HT-29 (cell line): Measurements from ENCODE around the gene ODAM. TPM values are rescaled to one million over a fixed set of nuclear protein-coding genes. Genes with fewer than 3 reads are reported as not detected.
"Not testable (repeated sequence)": the region's sequence is repeated elsewhere in the genome, so short reads cannot be mapped to it uniquely, and the experiment has no call there.

Experiments used
- DNase-seq: peaks from one replicate; pipeline ENCODE4 v3.0.0-alpha.2; 2015; ENCODE audit warnings: low spot score
- total RNA-seq: library from RNA; depleted of rRNA; stranded (reverse); fragments of >200 nt; shearing (Covaris generic); gene quantifications from 2 replicates; pipeline ENCODE4 v1.2.3, GENCODE V29; 2014; rRNA removed

Gene ODAM
- total RNA-seq = not detected in 2 replicates

DNA sequence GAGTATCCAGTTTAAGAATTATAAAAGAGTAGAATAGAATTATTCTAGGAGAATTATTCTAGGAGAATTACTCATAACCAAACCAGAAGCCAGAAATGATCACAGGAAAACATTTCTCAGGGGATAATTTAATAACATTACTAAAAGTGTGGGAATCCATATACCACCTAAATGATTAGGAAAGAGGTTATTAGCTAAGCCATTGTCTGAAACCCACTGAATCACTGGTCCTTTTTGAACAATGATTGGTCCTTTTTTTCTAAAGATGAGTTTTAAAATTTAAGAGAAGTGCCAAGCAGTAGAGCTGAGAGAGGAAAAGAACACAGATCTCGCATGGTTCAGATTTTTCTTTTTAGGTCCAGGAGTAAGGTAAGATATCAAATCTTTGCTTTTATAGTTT is at the start of gene ODAM:
Gene ODAM (plus strand): TSS at position 301 of the 400 bp plus-strand sequence. CDS start 819 bp downstream, outside the sequence.
- DNase-seq = no peak

- no peak for DNase-seq
Observed at GRCh38 chr4:70151271-70151670, 44.3 kb upstream of the ODAM start.

DNA sequence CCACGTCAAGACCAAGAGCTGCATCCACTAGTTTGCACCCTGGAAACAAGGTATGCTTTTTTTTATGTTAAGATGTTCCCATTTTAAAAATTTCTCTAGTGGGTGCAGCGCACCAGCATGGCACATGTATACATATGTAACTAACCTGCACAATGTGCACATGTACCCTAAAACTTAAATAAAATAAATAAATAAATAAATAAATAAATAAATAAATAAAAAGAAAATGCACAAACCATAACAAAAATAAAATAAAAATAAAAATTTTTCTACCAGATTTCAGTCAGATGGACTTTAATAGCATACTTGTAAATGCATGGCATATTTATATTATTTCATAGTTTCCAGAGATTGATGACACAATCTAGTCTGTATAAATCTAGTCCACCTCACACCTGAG is 43.4 kb upstream of the ODAM start:
- no peak for DNase-seq

GRCh38 chr4:70153937-70154336 is 41.6 kb upstream of the ODAM start, which contains the start of gene PRR27:
PRR27 (plus strand) TSS chr4:70154237; CDS start chr4:70154376, 139 bp downstream.
- no peak for DNase-seq

GRCh38 chr4:70158576-70158975 is 36.9 kb upstream of the ODAM start:
- DNase-seq = no peak

- DNase-seq = no peak
Observed at GRCh38 chr4:70177090-70177489, 18.4 kb upstream of the ODAM start.

- no peak for DNase-seq
Observed at GRCh38 chr4:70178075-70178660, 17.4 kb upstream of the ODAM start.

DNA sequence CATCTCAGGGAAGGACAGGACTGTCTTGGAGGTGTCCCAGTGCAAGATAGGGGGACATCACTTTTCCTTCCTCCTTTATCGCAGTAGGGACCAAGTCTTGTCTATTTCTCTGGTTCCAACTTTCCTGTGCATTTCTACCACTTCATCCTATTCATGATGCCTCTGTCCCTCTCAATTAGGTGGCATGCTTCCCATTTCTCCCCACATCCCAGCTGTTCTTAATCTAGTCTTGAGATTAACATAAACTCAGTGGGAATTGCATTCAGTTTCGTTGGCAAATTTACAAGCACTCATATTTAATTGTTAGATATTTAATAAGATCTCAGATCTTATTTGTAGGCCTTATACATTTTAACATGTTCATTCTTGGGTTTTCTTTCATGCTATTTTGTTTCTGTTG is 15.7 kb upstream of the ODAM start:
- DNase-seq = no peak

DNA sequence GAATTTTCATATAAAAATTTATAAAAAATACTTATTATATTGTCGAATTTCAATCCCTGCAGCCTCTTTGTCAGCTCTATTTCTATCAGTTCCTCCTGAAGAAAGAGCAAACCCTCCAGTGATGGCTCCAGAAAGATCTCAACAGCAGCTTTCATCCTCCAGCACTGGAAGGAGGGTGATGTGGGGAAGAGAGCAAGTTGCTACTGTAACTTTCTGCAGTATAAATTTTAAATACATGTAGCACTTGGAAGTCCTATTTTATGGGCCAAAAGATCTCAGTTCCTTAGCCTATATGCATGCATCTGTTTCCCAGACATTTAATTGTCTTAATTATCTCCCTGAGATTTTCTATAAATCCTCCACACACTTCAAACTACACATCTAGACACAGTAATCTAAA is 13.7 kb upstream of the ODAM start:
- DNase-seq = no peak

- DNase-seq = no peak
Observed at GRCh38 chr4:70182517-70183167, 12.9 kb upstream of the ODAM start.

- DNase-seq = peak; percentile 62
Observed at GRCh38 chr4:70183168-70183939, 12.2 kb upstream of the ODAM start.

DNA sequence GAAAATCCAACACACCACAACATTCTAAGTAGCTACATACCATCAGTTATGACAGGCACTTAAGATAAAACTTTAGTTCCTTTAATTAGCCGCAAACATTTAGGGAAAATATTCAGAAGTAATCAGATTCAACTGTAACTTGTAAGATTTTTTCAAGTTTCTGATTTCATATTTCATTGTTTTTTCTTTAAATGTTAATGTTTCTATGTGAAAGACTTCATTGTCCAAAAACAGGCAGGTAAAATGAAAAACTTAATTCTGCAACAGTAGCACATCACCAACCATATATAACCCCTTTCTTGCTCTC is 11.6 kb upstream of the ODAM start:
- no peak for DNase-seq

GRCh38 chr4:70187216-70187615 is 8.3 kb upstream of the ODAM start:
- no peak for DNase-seq

- DNase-seq = no peak
Observed at GRCh38 chr4:70190579-70190978, 4.9 kb upstream of the ODAM start.

GRCh38 chr4:70191647-70192046 is 3.9 kb upstream of the ODAM start:
- no peak for DNase-seq

DNA sequence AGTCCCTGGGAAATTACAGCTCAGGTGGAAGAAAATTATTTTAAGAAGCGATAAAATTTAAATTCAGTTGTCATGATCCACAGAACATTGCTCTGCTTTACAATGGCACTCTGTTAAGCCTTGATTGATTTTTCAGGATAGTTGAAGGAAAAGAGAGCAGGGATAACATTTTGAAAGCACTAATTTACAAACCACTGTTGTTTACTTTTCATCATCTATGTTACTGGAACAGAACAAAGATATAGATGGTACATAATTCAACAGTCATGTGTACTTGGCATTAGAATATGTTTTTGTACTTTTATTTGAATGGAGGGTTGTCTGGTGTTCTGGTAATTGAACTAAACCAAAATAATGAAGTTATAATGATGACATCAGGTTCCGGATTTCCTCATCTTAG is 2.6 kb upstream of the ODAM start:
- no peak for DNase-seq

GRCh38 chr4:70196857-70197256 is 1.3 kb downstream of the ODAM start:
- no peak for DNase-seq

DNA sequence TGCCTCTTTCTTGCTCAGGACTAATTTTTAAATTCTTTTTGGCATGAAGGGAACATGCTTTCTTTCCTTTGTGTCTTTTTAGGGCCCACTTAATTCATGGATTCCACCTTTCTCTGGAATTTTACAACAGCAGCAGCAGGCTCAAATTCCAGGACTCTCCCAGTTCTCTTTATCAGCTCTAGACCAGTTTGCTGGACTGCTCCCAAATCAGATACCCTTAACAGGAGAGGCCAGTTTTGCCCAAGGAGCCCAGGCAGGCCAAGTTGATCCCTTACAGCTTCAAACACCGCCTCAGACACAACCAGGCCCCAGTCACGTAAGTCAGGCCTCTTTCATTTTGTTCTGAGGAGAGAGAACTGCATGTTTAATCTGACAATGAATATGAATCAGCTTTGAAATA is 2.3 kb downstream of the ODAM start:
- peak; percentile 6 for DNase-seq

- DNase-seq = no peak
Observed at GRCh38 chr4:70203601-70204000, 8.1 kb downstream of the ODAM start.

- not testable (repeated sequence) for DNase-seq
Observed at GRCh38 chr4:70212752-70213151, 17.2 kb downstream of the ODAM start.

DNA sequence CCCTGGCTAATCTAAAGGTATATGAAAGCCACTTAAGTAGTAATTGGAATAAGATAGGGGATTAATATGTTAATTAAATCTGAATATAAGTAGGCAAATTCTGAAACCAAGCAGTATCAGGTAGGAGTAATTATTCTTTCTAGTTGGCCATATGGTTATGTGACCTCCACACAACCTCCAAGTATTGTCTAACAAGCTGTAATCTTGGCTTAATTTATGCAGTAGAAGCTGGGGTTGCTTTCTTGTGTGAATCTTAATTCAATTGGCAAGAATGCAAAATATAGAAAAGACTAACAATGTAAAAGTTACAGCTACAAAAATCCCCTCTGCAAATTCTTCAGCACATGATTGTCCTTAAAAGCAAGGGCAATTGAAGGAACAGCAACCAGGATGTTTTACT is 20.6 kb downstream of the ODAM start:
- DNase-seq = not testable (repeated sequence)

- not testable (repeated sequence) for DNase-seq
Observed at GRCh38 chr4:70216550-70216949, 21.0 kb downstream of the ODAM start.

GRCh38 chr4:70221389-70221788 is 25.9 kb downstream of the ODAM start:
- DNase-seq = not testable (repeated sequence)
